ENCODE measurements around the gene FAM174C. TPM values are rescaled to one million over a fixed set of nuclear protein-coding genes. Genes with fewer than 3 reads are reported as not detected.
"Not testable (repeated sequence)": the region's sequence is repeated elsewhere in the genome, so short reads cannot be mapped to it uniquely, and the experiment has no call there.

Gene FAM174C
- total and polyA plus RNA-seq, 2 donors = 4.9 to 55.9 TPM

DNA sequence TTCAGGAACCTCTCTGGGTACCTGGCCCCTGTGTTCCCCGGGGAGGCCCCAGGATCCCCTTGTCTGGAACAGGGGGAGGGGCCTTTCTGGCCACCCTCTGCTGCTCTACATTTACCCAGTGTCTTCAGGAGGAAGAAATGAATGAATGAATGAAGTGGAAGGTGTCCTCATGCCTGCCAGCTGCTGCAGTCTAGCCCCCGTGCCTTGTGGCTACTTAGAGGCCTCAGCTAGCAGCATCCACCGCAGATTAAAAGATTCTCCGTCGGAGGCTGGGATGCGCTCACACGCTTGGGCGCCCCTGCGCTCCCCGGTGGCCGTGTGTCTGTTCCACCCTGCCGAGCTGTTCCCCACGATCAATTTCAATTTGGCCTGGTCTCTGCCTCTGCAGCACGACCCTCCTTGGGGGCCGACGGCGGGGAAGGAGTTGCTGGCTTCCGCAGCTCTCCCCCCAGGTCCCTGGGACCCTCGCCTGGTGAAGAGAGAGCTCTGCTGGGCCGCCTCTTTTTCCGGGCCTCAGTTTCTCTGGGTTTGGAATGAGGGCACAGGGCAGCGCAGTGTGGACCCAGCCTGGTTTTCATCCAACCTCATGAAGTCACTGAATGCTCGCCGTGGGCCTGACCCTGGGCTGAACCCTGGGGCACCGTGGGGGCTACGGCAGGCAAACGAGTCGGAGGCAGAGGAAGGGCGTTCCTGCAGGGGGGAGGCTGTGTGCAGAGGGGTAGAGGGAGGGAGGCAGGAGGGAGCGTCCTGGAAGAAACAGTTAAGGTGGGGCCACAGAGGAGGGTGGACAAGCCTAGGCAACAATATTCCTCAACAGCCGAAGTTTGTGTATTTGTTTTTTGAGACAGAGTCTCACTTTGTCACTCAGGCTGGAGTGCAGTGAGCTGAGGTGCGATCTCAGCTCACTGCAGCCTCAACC lies 38.6 kb downstream of the FAM174C start:
- Histone ChIP-seq H3K4me3 (ENCODE audit: low read depth, low read length) (no peak overlapping the region), H3K27ac (ENCODE audit: low read depth) (no peak overlapping the region), H3K36me3 (ENCODE audit: insufficient read depth) (no peaks in the 10 kb centered on the region), H3K4me1 (ENCODE audit: insufficient read depth) (peaks cover 1% of the 10 kb centered on the region)
- peak; percentile 39 for DNase-seq (ENCODE audit: extremely low spot score)
- WGBS = 68% methylated on average over 32 of the region's 32 CpGs

DNA sequence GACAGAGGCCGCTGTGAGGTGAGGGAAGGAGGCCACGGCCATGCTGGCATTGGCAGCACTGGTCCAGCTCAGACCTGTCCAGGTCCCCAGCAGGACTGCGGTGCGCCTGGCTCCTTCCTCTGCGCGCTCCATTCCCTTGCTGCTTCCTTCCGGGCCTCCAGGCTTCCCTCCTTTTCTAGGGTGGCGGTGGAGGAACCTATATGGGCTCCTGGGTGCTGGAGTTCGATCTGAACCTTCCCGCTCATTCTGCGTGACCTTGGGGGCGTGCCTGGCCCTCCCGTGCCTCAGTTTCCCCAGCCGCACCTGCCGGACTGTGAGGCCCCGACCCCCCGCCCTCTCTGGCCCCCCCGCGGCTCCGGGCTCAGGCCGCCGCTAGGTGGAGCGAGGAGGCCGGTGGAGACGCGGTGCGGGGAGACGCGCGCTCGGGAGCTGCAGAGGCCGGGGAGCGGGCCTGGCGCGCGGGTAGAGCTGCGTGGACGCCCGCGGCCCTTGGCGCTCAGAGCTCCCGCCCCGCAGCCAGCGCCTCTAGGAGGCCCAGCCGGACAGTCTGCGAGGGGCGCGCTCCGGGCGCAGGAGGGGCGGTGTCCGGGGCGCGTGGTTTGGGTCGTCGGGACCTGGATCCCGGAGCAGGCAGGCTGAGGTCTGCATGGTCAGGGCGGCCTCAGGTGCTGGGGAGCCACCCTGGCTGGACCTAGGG lies 40.3 kb downstream of the FAM174C start:
- Histone ChIP-seq H3K4me1 (ENCODE audit: insufficient read depth) (peaks cover 1% of the 10 kb centered on the region), H3K27ac (ENCODE audit: low read depth) (no peak overlapping the region), H3K4me3 (ENCODE audit: low read depth, low read length) (peak overlapping the region; percentile 14), H3K36me3 (ENCODE audit: insufficient read depth) (no peaks in the 10 kb centered on the region)
- WGBS = 10% methylated on average over 58 of the region's 58 CpGs
- no peak for DNase-seq (ENCODE audit: extremely low spot score)

- Histone ChIP-seq H3K36me3 (ENCODE audit: insufficient read depth) (no peaks in the 10 kb centered on the region), H3K4me3 (ENCODE audit: low read depth, low read length) (no peak overlapping the region), H3K4me1 (ENCODE audit: insufficient read depth) (peaks cover 1% of the 10 kb centered on the region), H3K27ac (ENCODE audit: low read depth) (no peak overlapping the region)
- DNase-seq (ENCODE audit: extremely low spot score) = no peak
- WGBS = 79% methylated on average over 13 of the region's 13 CpGs
Observed at GRCh38 chr19:1316466-1316865, 41.1 kb downstream of the FAM174C start.

GRCh38 chr19:1317274-1318003 lies 42.1 kb downstream of the FAM174C start:
- no peaks in the 10 kb centered on the region for H3K36me3 ChIP-seq (ENCODE audit: insufficient read depth)
- DNase-seq (ENCODE audit: extremely low spot score) = no peak
- H3K4me3 ChIP-seq (ENCODE audit: low read depth, low read length) = no peak overlapping the region
- WGBS = 75% methylated on average over 17 of the region's 17 CpGs
- H3K4me1 ChIP-seq (ENCODE audit: insufficient read depth) = peaks cover 1% of the 10 kb centered on the region
- no peak overlapping the region for H3K27ac ChIP-seq (ENCODE audit: low read depth)

- Histone ChIP-seq H3K4me3 (ENCODE audit: low read depth, low read length) (no peak overlapping the region), H3K27ac (ENCODE audit: low read depth) (no peak overlapping the region), H3K36me3 (ENCODE audit: insufficient read depth) (no peaks in the 10 kb centered on the region), H3K4me1 (ENCODE audit: insufficient read depth) (peaks cover 1% of the 10 kb centered on the region)
- no peak for DNase-seq (ENCODE audit: extremely low spot score)
- WGBS = 29% methylated on average over 46 of the region's 46 CpGs
Observed at GRCh38 chr19:1318678-1319471, 43.5 kb downstream of the FAM174C start.

DNA sequence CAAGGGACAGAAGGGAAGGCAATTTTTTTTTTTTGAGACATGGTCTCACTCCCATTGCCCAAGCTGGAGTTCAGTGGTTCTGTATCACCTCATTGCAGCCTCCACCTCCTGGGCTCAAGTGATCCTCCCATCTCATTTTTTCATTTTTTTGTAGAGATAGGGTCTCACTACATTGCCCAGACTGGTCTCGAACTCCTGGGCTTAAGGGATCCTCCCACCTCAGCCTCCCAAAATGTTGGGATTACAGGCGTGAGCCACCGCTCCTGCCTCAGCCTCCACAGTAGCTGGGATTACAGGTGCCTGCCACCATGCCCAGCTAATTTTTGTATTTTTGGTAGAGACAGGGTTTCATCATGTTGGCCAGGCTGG lies 44.9 kb downstream of the FAM174C start:
- not testable (repeated sequence) for H3K27ac ChIP-seq (ENCODE audit: low read depth); H3K4me1 ChIP-seq (ENCODE audit: insufficient read depth); H3K36me3 ChIP-seq (ENCODE audit: insufficient read depth); H3K4me3 ChIP-seq (ENCODE audit: low read depth, low read length); DNase-seq (ENCODE audit: extremely low spot score)
- 92% methylated on average over 3 of the region's 3 CpGs for WGBS

- H3K27ac ChIP-seq (ENCODE audit: low read depth) = no peak overlapping the region
- WGBS = 84% methylated on average over 9 of the region's 9 CpGs
- H3K4me1 ChIP-seq (ENCODE audit: insufficient read depth) = no peaks in the 10 kb centered on the region
- no peak overlapping the region for H3K4me3 ChIP-seq (ENCODE audit: low read depth, low read length)
- no peak for DNase-seq (ENCODE audit: extremely low spot score)
- H3K36me3 ChIP-seq (ENCODE audit: insufficient read depth) = no peaks in the 10 kb centered on the region
Observed at GRCh38 chr19:1321539-1321938, 46.2 kb downstream of the FAM174C start.

DNA sequence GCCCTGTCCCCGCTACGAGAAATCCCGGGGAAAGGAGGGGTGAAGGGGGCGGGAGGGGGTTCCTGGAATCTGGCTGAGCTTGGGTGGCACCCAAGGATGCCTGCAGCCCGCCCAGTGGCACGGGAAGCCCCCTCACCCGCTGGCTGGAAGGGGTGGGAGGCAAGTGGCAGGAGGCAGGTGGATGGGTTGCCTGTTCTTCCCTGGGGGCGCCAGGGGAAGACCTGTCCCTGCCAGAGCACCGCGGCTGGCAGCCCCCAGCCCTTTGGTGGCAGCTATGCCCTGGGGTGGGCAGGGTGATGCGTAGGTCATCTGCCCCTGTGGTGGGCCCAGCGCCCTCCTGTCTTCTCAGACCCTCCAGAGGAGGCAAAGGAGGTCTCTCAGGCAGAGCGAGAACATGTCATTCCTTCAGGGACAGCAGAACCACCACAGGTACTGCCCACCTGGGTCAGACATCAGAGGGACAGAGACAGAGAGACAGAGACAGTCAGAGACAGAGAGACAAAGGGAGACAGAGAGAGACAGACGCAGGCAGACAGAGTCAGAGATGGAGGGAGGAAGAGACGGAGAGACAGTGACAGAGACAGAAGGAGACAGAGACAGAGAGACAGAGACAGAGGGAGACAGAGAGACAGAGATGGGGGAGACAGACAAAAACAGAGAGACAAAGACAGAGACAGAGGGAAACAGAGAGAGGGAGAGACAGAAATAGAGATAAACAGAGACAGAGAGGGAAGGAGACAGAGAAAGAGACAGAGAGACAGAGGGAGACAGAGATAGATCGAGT lies 47.1 kb downstream of the FAM174C start:
- H3K4me1 ChIP-seq (ENCODE audit: insufficient read depth) = no peaks in the 10 kb centered on the region
- no peak overlapping the region for H3K27ac ChIP-seq (ENCODE audit: low read depth)
- H3K4me3 ChIP-seq (ENCODE audit: low read depth, low read length) = no peak overlapping the region
- DNase-seq (ENCODE audit: extremely low spot score) = no peak
- 90% methylated on average over 16 of the region's 16 CpGs for WGBS
- no peaks in the 10 kb centered on the region for H3K36me3 ChIP-seq (ENCODE audit: insufficient read depth)

DNA sequence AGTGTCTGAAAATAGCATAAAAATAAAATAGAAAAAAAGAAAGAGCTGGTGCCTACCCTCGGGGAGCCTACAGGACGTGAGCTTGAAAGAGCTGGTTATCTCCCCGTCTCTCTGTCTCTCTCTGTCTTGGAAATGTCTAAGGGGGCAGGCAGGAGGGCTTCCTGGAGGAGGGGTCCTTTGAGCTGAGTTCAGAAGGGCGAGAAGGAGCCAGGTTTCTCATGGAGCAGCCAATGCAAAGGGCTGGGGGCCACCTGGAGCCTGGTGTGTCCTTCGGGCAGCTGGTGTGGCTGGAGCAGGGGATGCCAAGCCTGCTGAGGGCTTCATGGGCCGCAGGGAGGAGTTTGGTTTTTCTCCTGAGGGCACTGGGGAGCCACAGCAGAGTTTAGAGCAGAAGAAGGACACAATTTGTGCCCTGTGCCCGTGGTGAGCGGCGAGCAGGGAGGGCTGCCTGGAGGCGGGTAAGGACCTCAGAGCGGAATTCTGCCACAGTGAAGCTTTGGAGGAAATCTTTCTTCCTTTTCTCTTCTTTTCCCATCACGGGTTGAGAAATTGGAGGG lies 49.0 kb downstream of the FAM174C start:
- H3K36me3 ChIP-seq (ENCODE audit: insufficient read depth) = no peaks in the 10 kb centered on the region
- WGBS = 84% methylated on average over 12 of the region's 12 CpGs
- no peak overlapping the region for H3K27ac ChIP-seq (ENCODE audit: low read depth)
- DNase-seq (ENCODE audit: extremely low spot score) = no peak
- H3K4me3 ChIP-seq (ENCODE audit: low read depth, low read length) = peak overlapping the region; percentile 17
- no peaks in the 10 kb centered on the region for H3K4me1 ChIP-seq (ENCODE audit: insufficient read depth)

- H3K27ac ChIP-seq (ENCODE audit: low read depth) = no peak overlapping the region
- 3% methylated on average over 66 of the region's 66 CpGs for WGBS
- no peaks in the 10 kb centered on the region for H3K36me3 ChIP-seq (ENCODE audit: insufficient read depth)
- peak; percentile 28 for DNase-seq (ENCODE audit: extremely low spot score)
- H3K4me3 ChIP-seq (ENCODE audit: low read depth, low read length) = peak overlapping the region; percentile 17
- H3K4me1 ChIP-seq (ENCODE audit: insufficient read depth) = no peaks in the 10 kb centered on the region
Observed at GRCh38 chr19:1324806-1325567, 49.7 kb downstream of the FAM174C start.

DNA sequence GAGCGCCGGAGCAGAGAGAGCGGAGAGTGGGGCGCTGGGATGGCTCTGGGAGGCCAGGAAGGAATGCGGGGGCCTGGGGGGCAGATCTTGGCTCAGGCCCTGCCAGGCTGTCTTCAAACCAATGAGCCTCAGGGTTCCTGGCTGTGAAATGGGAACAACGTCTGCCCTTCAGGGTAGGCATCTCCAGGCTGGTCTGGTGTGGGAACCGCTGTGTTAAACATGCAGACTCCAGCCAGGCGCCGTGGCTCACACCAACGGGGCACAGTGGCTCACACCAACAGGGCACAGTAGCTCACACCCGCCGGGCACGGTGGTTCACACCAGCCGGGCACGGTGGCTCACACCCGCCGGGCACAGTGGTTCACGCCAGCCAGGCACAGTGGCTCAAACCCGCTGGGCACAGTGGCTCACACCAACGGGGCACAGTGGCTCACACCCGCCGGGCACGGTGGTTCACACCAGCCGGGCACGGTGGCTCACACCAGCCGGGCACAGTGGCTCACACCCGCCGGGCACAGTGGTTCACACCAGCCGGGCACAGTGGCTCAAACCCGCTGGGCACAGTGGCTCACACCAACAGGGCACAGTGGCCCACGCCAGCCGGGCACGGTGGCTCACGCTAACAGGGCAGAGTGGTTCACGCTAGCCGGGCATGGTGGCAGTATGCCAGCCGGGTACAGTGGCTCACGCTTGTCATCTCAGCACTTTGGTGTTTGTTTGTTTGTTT lies 50.4 kb downstream of the FAM174C start:
- Histone ChIP-seq H3K36me3 (ENCODE audit: insufficient read depth) (no peaks in the 10 kb centered on the region), H3K27ac (ENCODE audit: low read depth) (no peak overlapping the region), H3K4me3 (ENCODE audit: low read depth, low read length) (no peak overlapping the region), H3K4me1 (ENCODE audit: insufficient read depth) (no peaks in the 10 kb centered on the region)
- 79% methylated on average over 38 of the region's 38 CpGs for WGBS
- no peak for DNase-seq (ENCODE audit: extremely low spot score)

All from urinary bladder (tissue), 4 donors.